Activated gamma-delta T cell (primary cell): ENCODE measurements around the gene MATCAP1.
A peak's percentile ranks its signal among the peaks of the same experiment; 100 is the strongest.

Experiments used
- DNase-seq: peaks from one replicate; lab custom pipeline; 2025; lab: John Stamatoyannopoulos, UW

MATCAP1 gene

GRCh38 chr16:67191411-67191994 lies 7.7 kb upstream of the MATCAP1 start:
- DNase-seq = no peak

- DNase-seq = no peak
Observed at GRCh38 chr16:67190448-67191399, 7.0 kb upstream of the MATCAP1 start.

- DNase-seq = no peak
Observed at GRCh38 chr16:67190041-67190440, 6.3 kb upstream of the MATCAP1 start, which contains the start of gene EXOC3L1. Gene EXOC3L1, minus strand, starts transcription at chr16:67190136. Its CDS starts 460 bp downstream, at chr16:67189676.

- DNase-seq = no peak
Observed at GRCh38 chr16:67188798-67189197, 5.0 kb upstream of the MATCAP1 start.

- no peak for DNase-seq
Observed at GRCh38 chr16:67188323-67188722, 4.6 kb upstream of the MATCAP1 start.

GRCh38 chr16:67187175-67187890 lies 3.6 kb upstream of the MATCAP1 start:
- no peak for DNase-seq

- DNase-seq = no peak
Observed at GRCh38 chr16:67186550-67186950, 2.8 kb upstream of the MATCAP1 start.

- DNase-seq = no peak
Observed at GRCh38 chr16:67185651-67186134, 1.9 kb upstream of the MATCAP1 start.

- DNase-seq = peak; percentile 48
Observed at GRCh38 chr16:67184995-67185650, 1.4 kb upstream of the MATCAP1 start.

GRCh38 chr16:67184453-67184994 lies 761 bp upstream of the MATCAP1 start:
- DNase-seq = no peak

- no peak for DNase-seq
Observed at GRCh38 chr16:67183284-67183626, 508 bp downstream of the MATCAP1 start.

- no peak for DNase-seq
Observed at GRCh38 chr16:67182288-67182687, 1.5 kb downstream of the MATCAP1 start.

GRCh38 chr16:67181346-67181745 lies 2.4 kb downstream of the MATCAP1 start:
- DNase-seq = no peak

- DNase-seq = no peak
Observed at GRCh38 chr16:67180166-67180565, 3.6 kb downstream of the MATCAP1 start.

- no peak for DNase-seq
Observed at GRCh38 chr16:67179421-67180080, 4.2 kb downstream of the MATCAP1 start.

GRCh38 chr16:67177743-67178699 lies 5.7 kb downstream of the MATCAP1 start:
- DNase-seq = peak; percentile 50

GRCh38 chr16:67176662-67177061 lies 7.1 kb downstream of the MATCAP1 start:
- DNase-seq = no peak

GRCh38 chr16:67174706-67175231 lies 9.0 kb downstream of the MATCAP1 start:
- no peak for DNase-seq
